Stimulated activated CD4-positive, alpha-beta T cell treated with anti-CD3 and anti-CD28 coated beads, Interleukin-15, amount 100 ng/mL, for 1 hour (primary cell): Measurements from ENCODE around the gene CD34.

ENCODE experiments used
- DNase-seq, 2 donors: peaks; one replicate each; pipeline ENCODE4 v3.0.0-alpha.2; 2020; ENCODE audit warnings: low read depth in 1 of 2, low spot score in 1 of 2

CD34 gene

DNA sequence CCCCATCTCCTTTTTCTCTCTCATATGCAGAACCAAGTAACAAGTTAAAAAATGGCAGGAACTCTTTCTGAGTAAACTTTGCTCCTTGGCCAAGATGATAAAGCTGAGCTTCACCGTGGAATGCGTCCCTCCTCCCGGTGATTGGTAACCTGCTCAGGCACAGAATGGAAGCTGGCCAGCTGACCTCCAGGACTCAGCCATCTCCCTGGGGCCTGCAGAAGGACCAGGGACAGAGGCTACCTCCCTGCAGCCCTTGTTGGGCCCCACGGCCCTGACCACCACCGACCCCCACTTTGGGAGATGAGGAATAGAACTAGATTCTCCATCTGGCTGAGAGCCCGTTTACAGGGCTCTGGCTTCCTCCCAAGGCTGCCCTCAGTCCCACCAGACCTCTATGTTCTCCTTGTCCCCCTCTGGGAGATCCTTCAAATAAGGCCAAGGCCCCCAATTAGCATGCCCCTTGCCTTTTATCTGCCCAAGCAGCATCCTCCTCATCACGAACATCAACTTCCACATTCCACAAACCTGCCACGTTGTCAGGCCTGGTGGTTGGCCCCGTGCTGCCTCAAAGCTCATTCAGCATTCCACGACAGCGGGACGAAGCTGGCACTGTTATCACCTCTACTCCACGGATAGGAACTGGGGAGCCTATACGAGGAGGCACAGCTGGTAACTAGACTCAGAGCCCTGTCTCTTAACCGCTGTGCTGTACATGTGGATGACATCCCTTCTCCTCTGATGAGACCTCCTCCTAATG is 74.2 kb downstream of the CD34 start:
- no peak for DNase-seq

DNA sequence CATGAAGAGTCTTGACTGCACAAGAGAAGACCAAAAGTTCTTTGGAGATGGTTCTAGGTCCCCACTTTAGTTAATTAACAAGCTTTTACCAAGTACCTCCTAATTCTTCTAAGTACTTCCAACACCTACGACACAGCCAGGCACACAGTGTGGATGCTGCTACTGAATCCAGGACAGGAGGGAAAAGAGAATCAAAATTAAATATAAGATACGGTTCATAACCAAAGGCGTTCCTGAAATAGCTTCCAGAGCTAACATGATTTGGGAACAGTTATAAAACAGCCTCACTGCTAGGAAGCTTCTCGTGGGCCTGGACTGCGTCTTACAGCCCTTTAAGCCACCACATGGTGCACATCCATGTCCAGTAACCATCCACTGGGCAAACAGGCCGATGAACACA is 75.0 kb downstream of the CD34 start:
- no peak for DNase-seq

DNA sequence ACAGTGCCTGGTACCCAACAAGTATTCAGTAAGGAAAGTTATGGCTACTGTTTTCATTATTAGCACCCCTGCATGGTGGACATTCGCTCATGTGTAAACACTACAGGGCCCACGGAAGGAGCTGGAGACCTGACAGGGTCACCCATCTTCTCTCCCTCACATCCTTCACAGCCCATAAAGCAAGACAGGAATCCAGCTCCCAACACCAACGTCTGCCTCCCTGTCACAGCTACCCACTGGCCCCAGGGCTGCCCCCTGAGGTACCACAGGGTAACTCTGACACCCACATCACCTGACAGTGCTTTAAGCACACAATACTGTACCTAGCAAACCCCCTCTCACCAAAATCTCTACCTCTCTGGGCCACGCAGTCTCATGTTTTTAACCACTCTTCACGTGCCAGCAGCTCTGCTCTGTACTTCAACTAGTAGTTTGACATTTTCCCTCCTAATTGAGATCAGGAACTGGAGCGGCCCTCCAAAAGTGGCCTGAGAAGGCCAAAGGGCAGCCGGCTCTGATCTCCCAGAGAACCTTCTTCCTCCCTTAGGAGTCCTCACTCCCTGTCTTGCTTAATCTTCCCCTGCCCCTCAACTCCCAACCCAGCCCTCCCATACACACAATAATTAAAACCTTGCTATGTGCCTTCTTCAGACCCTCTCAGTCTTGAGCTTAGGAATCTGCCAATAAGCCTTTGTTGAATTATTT is 76.8 kb downstream of the CD34 start:
- no peak for DNase-seq

DNA sequence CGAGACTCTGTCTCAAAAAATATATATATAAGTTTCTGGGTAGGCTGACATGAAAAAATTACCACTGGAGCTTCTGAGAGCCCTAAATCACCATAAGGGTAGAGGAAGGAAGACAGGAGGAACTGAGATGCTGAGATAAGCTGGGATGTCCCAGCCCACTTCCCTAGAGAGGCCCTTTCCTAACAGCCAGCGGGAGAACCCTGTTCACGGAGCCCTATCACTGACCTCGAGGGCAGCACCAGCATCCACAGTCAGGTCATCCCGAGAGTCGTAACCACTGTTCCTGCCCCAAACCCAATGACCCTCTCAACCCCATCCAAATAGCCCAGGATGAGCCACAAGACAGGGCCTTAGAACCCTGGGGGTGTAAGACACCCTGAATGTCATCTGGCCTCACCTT is 77.5 kb downstream of the CD34 start:
- no peak for DNase-seq

DNA sequence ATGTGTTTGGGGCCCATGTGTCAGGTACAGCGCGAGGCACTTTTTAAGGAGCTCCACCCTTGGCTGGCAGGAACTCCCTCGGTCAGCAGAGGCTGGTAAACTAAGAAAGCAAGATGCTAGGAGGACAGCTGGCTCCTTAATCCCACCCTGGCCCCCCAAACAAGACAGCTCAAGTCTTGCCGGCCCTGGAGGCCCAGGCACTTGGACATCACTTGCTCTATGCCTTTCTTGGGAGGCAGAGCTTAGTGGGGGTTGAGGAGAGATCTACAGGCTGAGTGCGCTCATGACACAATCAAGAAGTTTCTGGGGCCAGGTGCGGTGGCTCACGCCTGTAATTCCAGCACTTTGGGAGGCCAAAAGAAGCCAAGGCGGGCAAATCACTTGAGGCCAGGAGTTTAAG is 78.1 kb downstream of the CD34 start:
- DNase-seq: no peak

DNA sequence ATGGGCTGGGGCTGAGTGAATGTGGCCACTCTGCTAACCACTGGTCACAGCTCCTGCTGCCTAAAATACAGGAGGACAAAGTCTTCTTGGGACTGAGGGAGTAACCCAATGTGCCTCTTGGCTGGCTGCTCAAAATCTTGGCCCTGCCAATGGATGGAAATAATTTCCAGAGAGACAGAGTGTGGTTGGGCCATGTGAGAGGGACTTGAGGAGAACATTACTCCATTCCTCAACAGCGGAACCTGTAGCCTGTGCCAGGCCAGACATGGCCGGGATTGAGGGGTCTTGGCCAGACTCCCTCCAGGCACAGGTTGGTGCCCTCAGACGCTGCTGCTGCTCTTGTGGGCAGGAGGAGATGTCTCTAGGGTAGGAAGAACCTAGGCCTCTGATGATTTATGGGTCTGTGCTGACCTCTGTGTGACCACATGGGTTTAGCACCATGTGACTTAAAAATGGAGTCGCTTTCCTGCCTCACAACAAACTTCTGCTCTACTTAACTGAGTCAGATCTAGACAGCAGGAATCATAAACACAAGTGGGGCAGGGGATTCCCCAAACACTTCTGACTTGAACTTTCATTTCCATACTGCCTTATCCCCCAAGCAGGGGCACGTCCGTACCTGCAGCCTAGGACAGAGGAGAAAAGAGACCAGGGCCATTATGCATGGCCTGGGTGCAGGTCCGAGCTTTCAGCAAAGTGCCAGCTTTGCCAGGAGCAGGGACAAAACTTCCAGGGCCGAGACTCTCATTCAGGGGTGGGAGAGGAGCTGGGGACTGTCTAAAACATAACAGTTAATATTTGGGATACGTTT is 79.2 kb downstream of the CD34 start:
- no peak for DNase-seq
